ENCODE measurements around the gene FHOD3.

DNA sequence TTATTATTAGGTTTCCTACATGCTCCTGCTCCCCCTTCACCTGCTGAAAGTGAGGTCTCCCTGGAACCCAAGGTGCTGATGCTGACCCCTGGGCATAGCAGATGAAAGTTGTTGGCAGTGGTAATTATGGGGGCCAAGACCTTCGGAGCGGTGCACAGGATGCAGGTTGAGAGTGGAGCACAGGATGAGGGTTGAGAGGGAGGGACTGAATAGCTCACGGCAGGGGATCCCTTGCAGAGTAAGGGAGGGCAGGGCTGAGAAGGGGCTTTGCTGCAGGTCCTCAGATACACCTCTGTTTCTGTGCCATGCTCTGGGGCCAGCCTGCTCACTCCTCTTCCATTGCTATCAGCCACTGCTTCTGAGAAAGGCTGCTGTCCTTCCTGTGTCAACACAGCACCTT lies 163.3 kb downstream of the FHOD3 start:
- TF ChIP-seq, protein P1, sequence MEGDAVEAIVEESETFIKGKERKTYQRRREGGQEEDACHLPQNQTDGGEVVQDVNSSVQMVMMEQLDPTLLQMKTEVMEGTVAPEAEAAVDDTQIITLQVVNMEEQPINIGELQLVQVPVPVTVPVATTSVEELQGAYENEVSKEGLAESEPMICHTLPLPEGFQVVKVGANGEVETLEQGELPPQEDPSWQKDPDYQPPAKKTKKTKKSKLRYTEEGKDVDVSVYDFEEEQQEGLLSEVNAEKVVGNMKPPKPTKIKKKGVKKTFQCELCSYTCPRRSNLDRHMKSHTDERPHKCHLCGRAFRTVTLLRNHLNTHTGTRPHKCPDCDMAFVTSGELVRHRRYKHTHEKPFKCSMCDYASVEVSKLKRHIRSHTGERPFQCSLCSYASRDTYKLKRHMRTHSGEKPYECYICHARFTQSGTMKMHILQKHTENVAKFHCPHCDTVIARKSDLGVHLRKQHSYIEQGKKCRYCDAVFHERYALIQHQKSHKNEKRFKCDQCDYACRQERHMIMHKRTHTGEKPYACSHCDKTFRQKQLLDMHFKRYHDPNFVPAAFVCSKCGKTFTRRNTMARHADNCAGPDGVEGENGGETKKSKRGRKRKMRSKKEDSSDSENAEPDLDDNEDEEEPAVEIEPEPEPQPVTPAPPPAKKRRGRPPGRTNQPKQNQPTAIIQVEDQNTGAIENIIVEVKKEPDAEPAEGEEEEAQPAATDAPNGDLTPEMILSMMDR (IDR thresholded peaks at IDR 0.05): no peak
- TF ChIP-seq POLR2A (IDR thresholded peaks at IDR 0.05; ENCODE audit: low read length) (no peak), RAD21 (conservative IDR thresholded peaks at IDR 0.05 in 1 of 2, IDR thresholded peaks at IDR 0.05 in 1 of 2) (no peak), POLR2AphosphoS2 (conservative IDR thresholded peaks at IDR 0.05; ENCODE audit: low read length) (no peak), RNF2 (IDR thresholded peaks at IDR 0.05; ENCODE audit: borderline replicate concordance, low read depth) (no peak), EHMT2 (IDR thresholded peaks at IDR 0.05; ENCODE audit: low read depth) (no peak), ZFP36 (IDR thresholded peaks at IDR 0.05; ENCODE audit: borderline replicate concordance, partially characterized antibody) (no peak), SREBF2 (IDR thresholded peaks at IDR 0.05) (no peak), KDM1A (IDR thresholded peaks at IDR 0.05; ENCODE audit: low read depth) (no peak)
- TF ChIP-seq, protein P2, sequence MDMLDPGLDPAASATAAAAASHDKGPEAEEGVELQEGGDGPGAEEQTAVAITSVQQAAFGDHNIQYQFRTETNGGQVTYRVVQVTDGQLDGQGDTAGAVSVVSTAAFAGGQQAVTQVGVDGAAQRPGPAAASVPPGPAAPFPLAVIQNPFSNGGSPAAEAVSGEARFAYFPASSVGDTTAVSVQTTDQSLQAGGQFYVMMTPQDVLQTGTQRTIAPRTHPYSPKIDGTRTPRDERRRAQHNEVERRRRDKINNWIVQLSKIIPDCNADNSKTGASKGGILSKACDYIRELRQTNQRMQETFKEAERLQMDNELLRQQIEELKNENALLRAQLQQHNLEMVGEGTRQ (IDR thresholded peaks at IDR 0.05): no peak
